OCI-LY7 (cell line): ENCODE measurements around the gene LINGO4.

Experiments used
- CTCF ChIP-seq: fragments of 200-600 bp; sonication (generic); conservative IDR thresholded peaks from 2 replicates; pipeline ENCODE4 v1.5.1; 2014; ENCODE audit warnings: mild to moderate bottlenecking, antibody characterized with exemption, low read length, moderate library complexity, mixed read lengths
- EZH2phosphoT487 ChIP-seq: fragments of 200-600 bp; sonication (generic); IDR thresholded peaks from 2 replicates; pipeline ENCODE4 v1.6.1; 2018; ENCODE audit warnings: low read depth, borderline replicate concordance, mild to moderate bottlenecking, mixed run types, antibody characterized with exemption, low read length, moderate library complexity, mixed read lengths

- TF ChIP-seq CTCF (no peak), EZH2phosphoT487 (no peak)
Observed at GRCh38 chr1:151827853-151828252, 22.6 kb upstream of the LINGO4 start.
